Measurements from ENCODE around the gene TBCK. TPM values are rescaled to one million over a fixed set of nuclear protein-coding genes. Genes with fewer than 3 reads are reported as not detected.

The TBCK gene
- total and polyA plus RNA-seq, 2 donors (not counting 3 experiments of a cell fraction or from before 2014, with no cell fraction given) = 18.2 to 38.6 TPM

DNA sequence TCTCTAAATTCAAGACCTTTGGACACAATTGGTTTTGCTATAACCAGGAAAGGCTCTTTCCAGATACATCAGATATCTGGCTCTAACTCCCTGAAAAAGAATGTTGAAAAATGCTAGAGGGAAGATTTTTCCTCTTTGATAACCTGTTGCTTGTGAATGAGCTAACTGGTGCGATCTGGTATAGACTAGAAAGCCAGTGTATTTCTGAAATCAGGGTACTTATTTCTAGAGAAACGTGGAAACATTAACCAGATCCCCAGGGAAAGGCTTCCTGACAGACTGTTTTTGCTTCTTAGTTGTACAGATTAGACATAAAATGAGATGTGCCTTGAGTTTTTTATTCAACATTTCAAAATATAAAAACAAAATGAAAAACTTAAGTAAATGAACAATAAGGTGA, 313.0 kb downstream of the TBCK start:
- Histone ChIP-seq H3K4me2 (ENCODE audit: insufficient read depth, low read length) (no peak overlapping the region), H3K9ac (replicated peaks; ENCODE audit: extremely low read depth, insufficient read depth, low read length) (no peak overlapping the region), H3K4me1 (ENCODE audit: control insufficient read depth, extremely low read depth, insufficient read depth, low read length) (no peaks in the 10 kb centered on the region), H3K27ac (ENCODE audit: insufficient read depth, low read depth, low read length) (no peak overlapping the region), H3K27me3 (ENCODE audit: control insufficient read depth in 2 of 2, insufficient read depth in 2 of 2, low read length in 2 of 2) (no peaks in the 10 kb centered on the region), H4K20me1 (replicated peaks; ENCODE audit: control insufficient read depth, extremely low read depth, insufficient read depth, low read length) (no peaks in the 10 kb centered on the region), H3K4me3 (replicated peaks in 1 of 3; ENCODE audit: insufficient read depth in 1 of 3, low read depth in 1 of 3, low read length in 3 of 3) (no peak overlapping the region), H3K9me3 (replicated peaks; ENCODE audit: control insufficient read depth, insufficient read depth, low read length) (no peaks in the 10 kb centered on the region), H3K79me2 (ENCODE audit: control insufficient read depth, insufficient read depth, low read length) (no peaks in the 10 kb centered on the region), H2AFZ (ENCODE audit: low read depth, low read length) (no peak overlapping the region), H3K36me3 (ENCODE audit: control insufficient read depth in 2 of 2, extremely low read depth in 1 of 2, insufficient read depth in 2 of 2, low read length in 2 of 2) (no peaks in the 10 kb centered on the region), H3K9me1 (replicated peaks; ENCODE audit: control insufficient read depth, extremely low read depth, insufficient read depth, low read length) (no peaks in the 10 kb centered on the region)
- TF ChIP-seq, protein P1, sequence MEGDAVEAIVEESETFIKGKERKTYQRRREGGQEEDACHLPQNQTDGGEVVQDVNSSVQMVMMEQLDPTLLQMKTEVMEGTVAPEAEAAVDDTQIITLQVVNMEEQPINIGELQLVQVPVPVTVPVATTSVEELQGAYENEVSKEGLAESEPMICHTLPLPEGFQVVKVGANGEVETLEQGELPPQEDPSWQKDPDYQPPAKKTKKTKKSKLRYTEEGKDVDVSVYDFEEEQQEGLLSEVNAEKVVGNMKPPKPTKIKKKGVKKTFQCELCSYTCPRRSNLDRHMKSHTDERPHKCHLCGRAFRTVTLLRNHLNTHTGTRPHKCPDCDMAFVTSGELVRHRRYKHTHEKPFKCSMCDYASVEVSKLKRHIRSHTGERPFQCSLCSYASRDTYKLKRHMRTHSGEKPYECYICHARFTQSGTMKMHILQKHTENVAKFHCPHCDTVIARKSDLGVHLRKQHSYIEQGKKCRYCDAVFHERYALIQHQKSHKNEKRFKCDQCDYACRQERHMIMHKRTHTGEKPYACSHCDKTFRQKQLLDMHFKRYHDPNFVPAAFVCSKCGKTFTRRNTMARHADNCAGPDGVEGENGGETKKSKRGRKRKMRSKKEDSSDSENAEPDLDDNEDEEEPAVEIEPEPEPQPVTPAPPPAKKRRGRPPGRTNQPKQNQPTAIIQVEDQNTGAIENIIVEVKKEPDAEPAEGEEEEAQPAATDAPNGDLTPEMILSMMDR (IDR thresholded peaks at IDR 0.05; ENCODE audit: extremely low read depth in 1 of 2, insufficient read depth in 1 of 2, low read depth in 1 of 2, low read length in 2 of 2) = no peak
- TF ChIP-seq MYC (IDR thresholded peaks at IDR 0.05; ENCODE audit: low read depth, low read length) (no peak), GATA2 (IDR thresholded peaks at IDR 0.05; ENCODE audit: insufficient read depth, insufficient read length, low read depth, low read length) (no peak), POLR2AphosphoS5 (IDR thresholded peaks at IDR 0.05; ENCODE audit: insufficient read depth, low read depth, low read length) (no peak), POLR2A (IDR thresholded peaks at IDR 0.05; ENCODE audit: low read depth, low read length) (no peak), FOS (IDR thresholded peaks at IDR 0.05; ENCODE audit: borderline replicate concordance, insufficient read depth, low read length) (no peak), EZH2 (IDR thresholded peaks at IDR 0.05; ENCODE audit: borderline replicate concordance, low read depth, low read length, severe bottlenecking) (no peak), JUN (IDR thresholded peaks at IDR 0.05; ENCODE audit: borderline replicate concordance, insufficient read depth, insufficient read length, low read depth) (no peak)
- TF ChIP-seq, protein P2, sequence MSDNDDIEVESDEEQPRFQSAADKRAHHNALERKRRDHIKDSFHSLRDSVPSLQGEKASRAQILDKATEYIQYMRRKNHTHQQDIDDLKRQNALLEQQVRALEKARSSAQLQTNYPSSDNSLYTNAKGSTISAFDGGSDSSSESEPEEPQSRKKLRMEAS (IDR thresholded peaks at IDR 0.05; ENCODE audit: insufficient read depth, insufficient read length) = no peak
- BruUV-seq (replicated peaks) = no TSS peak
- POLR2A ChIA-PET = no interaction called here
- no peak for DNase-seq (ENCODE audit: low read depth, low spot score)
- CTCF ChIA-PET = no interaction called here
- intact Hi-C loops (cut with micrococcal nuclease) (no loop called here), dilution Hi-C loops (cut with MboI; ENCODE audit: extremely low pct_ligation_motif_present, low sequenced_read_pairs) (no loop called here)
- FAIRE-seq = no peak
